Amniotic epithelial cell (primary cell): ENCODE results near the gene ZSWIM4.

Source experiments
- DNase-seq: peaks from one replicate; pipeline ENCODE4 v3.0.0-alpha.2; 2010; ENCODE audit warnings: low read depth

Gene ZSWIM4

GRCh38 chr19:13875824-13876223 lies 80.6 kb downstream of the ZSWIM4 start:
- DNase-seq, result no peak

- DNase-seq, result no peak
Measured at GRCh38 chr19:13876834-13877233, 81.6 kb downstream of the ZSWIM4 start, which contains the start of gene NANOS3. Gene NANOS3, plus strand, starts transcription at chr19:13877134. Its CDS starts 115 bp downstream, at chr19:13877249.

- no peak for DNase-seq
Measured at GRCh38 chr19:13877303-13877702, 82.1 kb downstream of the ZSWIM4 start.

GRCh38 chr19:13880059-13881043 lies 85.1 kb downstream of the ZSWIM4 start:
- peak; percentile 90 for DNase-seq

GRCh38 chr19:13881251-13881691 lies 86.0 kb downstream of the ZSWIM4 start:
- no peak for DNase-seq
